Testis (tissue), 3 donors: ENCODE results near the gene TAF1B. TPM values are rescaled to one million over a fixed set of nuclear protein-coding genes. Genes with fewer than 3 reads are reported as not detected.
A peak's percentile ranks its signal among the peaks of the same experiment; 100 is the strongest.

Source experiments
- DNase-seq: peaks from one replicate; pipeline ENCODE4 v3.0.0-alpha.2; 2019
- H3K27ac ChIP-seq, 2 donors: fragments of 200-600 bp; sonication (generic); one replicate each; pipeline ENCODE4 v1.5.1; 2019
- H3K27me3 ChIP-seq: fragments of 200-600 bp; sonication (generic); one replicate; pipeline ENCODE4 v1.5.1; 2019
- H3K36me3 ChIP-seq: fragments of 200-600 bp; sonication (generic); one replicate; pipeline ENCODE4 v1.5.1; 2017; ENCODE audit warnings: low read depth; ENCODE audit errors: missing control alignments
- H3K4me1 ChIP-seq: fragments of 200-600 bp; sonication (generic); one replicate; pipeline ENCODE4 v1.5.1; 2019
- H3K4me3 ChIP-seq, 2 donors: fragments of 200-600 bp; sonication (generic); one replicate each; pipeline ENCODE4 v1.5.1; 2017 to 2019
- H3K9me3 ChIP-seq: fragments of 200-600 bp; sonication (generic); one replicate; pipeline ENCODE4 v1.5.1; 2017
- CTCF ChIP-seq, 3 experiments: fragments of 450-650 bp in 2 of 3; fragments of 200-600 bp in 1 of 3; sonication (generic) in 1 of 3; IDR thresholded peaks; one replicate each; pipeline ENCODE4 v1.5.1; 2016 to 2019; ENCODE audit warnings: antibody characterized with exemption in 3 of 3, mild to moderate bottlenecking in 2 of 3, moderate library complexity in 1 of 3
- POLR2A ChIP-seq: fragments of 450-650 bp; IDR thresholded peaks from one replicate; pipeline ENCODE4 v1.6.1; 2017; ENCODE audit warnings: antibody characterized with exemption, mild to moderate bottlenecking, moderate library complexity
- WGBS, 2 donors: methylation state at CpG; one replicate each; pipeline ENCODE4 v1.1.5; 2018; 5-methylcytosine and 5-hydroxymethylcytosine counted together
- intact Hi-C: fragments of 100-400 bp; cut with DNase I; formaldehyde crosslinking; loops from one replicate; pipeline ENCODE4 v1.15.1; 2023; ENCODE audit warnings: low total_unique reads
- polyA plus RNA-seq: library from polyadenylated mRNA; stranded (reverse); fragments of 350-450 nt; fragmentation: Illumina TruSeq; extraction: RNeasy Lipid Tissue Mini Kit (QIAGEN cat#74804); gene quantifications from one replicate; pipeline ENCODE4 v1.2.3, GENCODE V29; 2014; ENCODE audit warnings: low read depth, low replicate concordance; ENCODE audit not compliant: insufficient read depth
- total RNA-seq, 2 donors: library from RNA; depleted of rRNA; stranded (reverse); fragments of >200 nt; gene quantifications; one replicate each; pipeline ENCODE4 v1.2.3, GENCODE V29; 2016

TAF1B gene
- total and polyA plus RNA-seq, 3 donors from 2014 or later = 13.3 to 22.0 (median 22.0) TPM

DNA sequence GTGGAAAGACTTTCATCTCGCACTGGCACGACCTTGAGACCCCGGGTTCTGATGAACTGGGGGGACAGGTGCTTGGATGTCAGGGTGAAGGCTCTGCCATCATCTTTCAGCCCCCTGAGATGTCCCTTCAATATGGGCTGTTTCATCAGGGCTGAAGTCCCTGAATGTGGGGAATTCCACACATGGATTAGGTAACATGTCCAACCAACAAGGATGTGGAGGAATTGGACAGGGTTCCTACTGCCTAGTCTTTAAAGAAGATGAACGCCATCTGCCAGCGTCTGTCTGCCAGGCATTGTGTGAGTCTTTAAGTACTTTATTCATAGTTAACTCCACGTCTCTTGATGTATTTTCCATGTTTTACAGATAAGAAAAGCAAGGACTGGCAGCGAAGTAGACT, 102.3 kb downstream of the TAF1B start:
- no peaks in the 10 kb centered on the region for H3K36me3 ChIP-seq
- 66 to 72% methylated on average over 7 of the region's 7 CpGs for WGBS, 2 donors
- no peak overlapping the region for H3K27ac ChIP-seq
- peaks cover 8% of the 10 kb centered on the region for H3K4me1 ChIP-seq
- intact Hi-C loops = no loop called here
- no peaks in the 10 kb centered on the region for H3K9me3 ChIP-seq
- no peak overlapping the region for H3K4me3 ChIP-seq
- TF ChIP-seq POLR2A (no peak), CTCF (IDR thresholded peaks at IDR 0.05) (no peak)
- no peak for DNase-seq
- no peaks in the 10 kb centered on the region for H3K27me3 ChIP-seq

DNA sequence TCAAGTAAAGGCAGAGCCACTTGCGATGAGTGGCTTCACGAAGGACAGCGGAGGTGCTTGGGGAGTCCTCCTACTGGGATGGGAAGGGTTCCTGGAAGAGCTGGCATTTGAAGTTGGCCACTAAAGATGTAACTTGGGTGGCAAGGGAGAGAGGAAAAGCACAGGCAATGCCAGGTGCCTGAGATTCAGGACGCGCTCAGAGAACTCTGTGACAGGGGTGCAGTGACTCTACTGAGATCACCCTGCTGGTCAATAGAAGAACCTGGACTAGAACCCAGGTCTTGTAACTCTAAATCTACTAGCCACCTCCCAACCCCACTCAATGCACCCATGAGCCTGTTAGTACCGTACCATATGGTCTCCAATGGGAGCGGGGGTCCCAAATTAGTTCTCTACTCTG, 102.8 kb downstream of the TAF1B start:
- Histone ChIP-seq H3K27ac (no peak overlapping the region), H3K9me3 (no peaks in the 10 kb centered on the region), H3K27me3 (no peaks in the 10 kb centered on the region), H3K4me1 (peaks cover 8% of the 10 kb centered on the region), H3K36me3 (no peaks in the 10 kb centered on the region), H3K4me3 (no peak overlapping the region)
- no peak for TF ChIP-seq POLR2A
- no peak for TF ChIP-seq CTCF (IDR thresholded peaks at IDR 0.05)
- 83 to 90% methylated on average over 6 to 7 of the region's 7 CpGs for WGBS, 2 donors
- DNase-seq = no peak
- intact Hi-C loops = no loop called here

DNA sequence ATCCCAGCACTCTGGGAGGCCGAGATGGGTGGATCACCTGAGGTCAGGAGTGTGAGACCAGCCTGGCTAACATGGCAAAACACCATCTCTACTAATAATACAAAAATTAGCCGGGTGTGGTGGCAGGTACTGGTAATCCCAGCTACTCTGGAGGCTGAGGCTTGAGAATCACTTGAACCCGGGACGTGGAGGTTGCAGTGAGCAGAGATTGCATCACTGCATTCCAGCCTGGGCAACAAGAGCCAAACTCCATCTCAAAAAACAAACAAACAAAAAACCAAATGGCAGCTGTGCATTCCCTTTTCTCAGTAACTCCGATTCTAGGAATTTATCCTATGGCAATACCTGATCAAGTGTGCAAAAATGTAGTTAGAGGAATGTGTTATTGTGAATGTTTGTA, 103.5 kb downstream of the TAF1B start:
- H3K4me3 ChIP-seq = no peak overlapping the region
- DNase-seq = no peak
- 88 to 90% methylated on average over 5 of the region's 5 CpGs for WGBS, 2 donors
- H3K4me1 ChIP-seq = peaks cover 8% of the 10 kb centered on the region
- H3K27me3 ChIP-seq = no peaks in the 10 kb centered on the region
- intact Hi-C loops = no loop called here
- H3K9me3 ChIP-seq = no peaks in the 10 kb centered on the region
- TF ChIP-seq CTCF (IDR thresholded peaks at IDR 0.05) (no peak), POLR2A (no peak)
- no peaks in the 10 kb centered on the region for H3K36me3 ChIP-seq
- no peak overlapping the region for H3K27ac ChIP-seq

DNA sequence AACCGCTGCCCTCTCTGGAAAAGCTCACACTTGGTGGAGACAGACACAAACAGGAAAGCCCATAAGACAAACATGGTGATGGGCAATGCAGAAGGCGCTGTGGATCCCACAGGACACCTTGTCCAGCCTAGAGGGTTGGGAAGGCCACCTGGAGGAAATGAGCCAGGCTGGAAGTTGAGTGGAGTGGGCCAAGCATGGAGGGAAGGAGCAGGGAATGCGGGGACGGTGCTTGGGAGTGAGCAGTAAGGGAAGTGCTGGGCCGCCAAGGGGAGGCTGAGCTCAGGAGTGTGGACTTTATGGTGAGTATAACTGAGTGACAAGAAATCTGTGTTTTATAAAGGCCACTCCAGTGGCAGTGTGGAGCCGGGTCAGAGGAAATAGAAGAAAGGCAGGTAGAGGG, 105.4 kb downstream of the TAF1B start:
- Histone ChIP-seq H3K36me3 (no peaks in the 10 kb centered on the region), H3K27ac (no peak overlapping the region), H3K27me3 (no peaks in the 10 kb centered on the region), H3K9me3 (no peaks in the 10 kb centered on the region), H3K4me3 (no peak overlapping the region), H3K4me1 (peaks cover 8% of the 10 kb centered on the region)
- intact Hi-C loops = no loop called here
- DNase-seq = no peak
- 82 to 86% methylated on average over 5 to 6 of the region's 6 CpGs for WGBS, 2 donors
- TF ChIP-seq CTCF (IDR thresholded peaks at IDR 0.05) = no peak
- no peak for TF ChIP-seq POLR2A

DNA sequence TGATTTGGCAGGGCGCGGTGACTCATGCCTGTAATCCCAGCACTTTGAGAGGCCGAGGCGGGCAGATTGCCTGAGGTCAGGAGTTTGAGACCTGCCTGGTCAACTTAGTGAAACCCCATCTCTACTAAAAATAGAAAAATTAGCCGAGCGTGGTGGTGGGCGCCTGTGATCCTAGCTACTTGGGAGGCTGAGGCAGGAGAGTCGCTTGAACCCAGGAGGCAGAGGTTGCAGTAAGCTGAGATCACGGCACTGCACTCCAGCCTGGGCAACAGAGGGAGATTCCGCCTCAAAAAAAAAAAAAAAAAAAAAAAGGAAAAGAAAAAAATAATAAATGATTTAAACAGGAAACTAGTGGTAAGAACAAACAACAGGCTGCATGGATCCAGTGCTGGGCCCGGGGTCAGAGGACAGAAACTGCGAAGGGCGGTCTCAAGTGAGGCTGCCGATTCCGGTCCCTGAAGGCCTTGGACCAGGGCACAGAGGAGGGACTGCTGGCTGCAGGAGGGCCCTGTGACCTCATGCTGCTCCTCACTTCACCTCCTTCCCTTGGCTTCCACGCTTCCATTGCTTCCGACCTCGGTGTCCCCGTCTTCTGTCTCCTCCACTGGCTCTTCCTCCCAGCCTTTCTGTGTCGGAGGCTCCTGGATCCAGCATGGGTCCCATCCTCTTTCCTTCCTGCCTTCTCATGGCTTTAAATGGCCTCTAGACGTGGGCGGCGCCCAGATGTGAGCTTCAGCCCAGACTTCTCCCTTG, 106.1 kb downstream of the TAF1B start:
- Histone ChIP-seq H3K9me3 (no peaks in the 10 kb centered on the region), H3K36me3 (no peaks in the 10 kb centered on the region), H3K4me3 (peak overlapping the region in 1 of 2 donors; percentile 67), H3K27ac (no peak overlapping the region), H3K4me1 (peaks cover 5% of the 10 kb centered on the region), H3K27me3 (no peaks in the 10 kb centered on the region)
- 55 to 73% methylated on average over 23 of the region's 23 CpGs for WGBS, 2 donors
- DNase-seq = no peak
- intact Hi-C loops = no loop called here
- TF ChIP-seq CTCF (IDR thresholded peaks at IDR 0.05) (no peak), POLR2A (no peak)
